Choroid plexus epithelial cell (primary cell): ENCODE results near the gene FGF23.

Experiments used
- DNase-seq: peaks from one replicate; pipeline ENCODE4 v3.0.0-alpha.2; 2010; ENCODE audit warnings: low read depth
- H3K4me3 ChIP-seq: 2 replicates; pipeline ENCODE4 v1.5.1; 2011; ENCODE audit warnings: low read depth, mild to moderate bottlenecking, control low read depth, low read length, moderate library complexity
- CTCF ChIP-seq: conservative IDR thresholded peaks from 2 replicates; pipeline ENCODE4 v1.5.1; 2011; ENCODE audit warnings: low read depth, mild to moderate bottlenecking, control low read depth, inconsistent platforms, low read length, moderate library complexity

FGF23 gene

GRCh38 chr12:4402996-4403395, 23.5 kb upstream of the FGF23 start:
- DNase-seq, result no peak
- no peak overlapping the region for H3K4me3 ChIP-seq

GRCh38 chr12:4401117-4401516, 21.6 kb upstream of the FGF23 start:
- DNase-seq, result no peak
- no peak overlapping the region for H3K4me3 ChIP-seq

More at GRCh38 chr12:4402996-4403395, 23.5 kb upstream of the FGF23 start:
- no peak for TF ChIP-seq CTCF

GRCh38 chr12:4395818-4396217, 16.3 kb upstream of the FGF23 start:
- DNase-seq, result no peak
- H3K4me3 ChIP-seq, result no peak overlapping the region

More at GRCh38 chr12:4401117-4401516, 21.6 kb upstream of the FGF23 start:
- TF ChIP-seq CTCF, result no peak

GRCh38 chr12:4393211-4393610, 13.7 kb upstream of the FGF23 start:
- no peak for TF ChIP-seq CTCF
- DNase-seq, result no peak
- no peak overlapping the region for H3K4me3 ChIP-seq

More at GRCh38 chr12:4395818-4396217, 16.3 kb upstream of the FGF23 start:
- TF ChIP-seq CTCF, result no peak

- no peak for TF ChIP-seq CTCF
- no peak for DNase-seq
- no peak overlapping the region for H3K4me3 ChIP-seq
These were observed 12.8 kb upstream of the FGF23 start for GRCh38 chr12:4392223-4392742.

GRCh38 chr12:4388662-4389061, 9.2 kb upstream of the FGF23 start:
- no peak for DNase-seq
- no peak for TF ChIP-seq CTCF
- no peak overlapping the region for H3K4me3 ChIP-seq

- no peak for TF ChIP-seq CTCF
- no peak for DNase-seq
- no peak overlapping the region for H3K4me3 ChIP-seq
These were observed 8.5 kb upstream of the FGF23 start for GRCh38 chr12:4388032-4388431.
